Activated T-cell treated with anti-CD3 and anti-CD28 coated beads for 48 hours (primary cell): ENCODE measurements around the gene CORO7.
A peak's percentile ranks its signal among the peaks of the same experiment; 100 is the strongest.
"Not testable (repeated sequence)": the region's sequence is repeated elsewhere in the genome, so short reads cannot be mapped to it uniquely, and the experiment has no call there.

Experiments used
- DNase-seq: peaks from one replicate; pipeline ENCODE4 v3.0.0-alpha.2; 2020; ENCODE audit warnings: low read depth

Gene CORO7

GRCh38 chr16:4353675-4354074, 62.7 kb downstream of the CORO7 start:
- no peak for DNase-seq

GRCh38 chr16:4352843-4353242, 63.6 kb downstream of the CORO7 start:
- no peak for DNase-seq

DNA sequence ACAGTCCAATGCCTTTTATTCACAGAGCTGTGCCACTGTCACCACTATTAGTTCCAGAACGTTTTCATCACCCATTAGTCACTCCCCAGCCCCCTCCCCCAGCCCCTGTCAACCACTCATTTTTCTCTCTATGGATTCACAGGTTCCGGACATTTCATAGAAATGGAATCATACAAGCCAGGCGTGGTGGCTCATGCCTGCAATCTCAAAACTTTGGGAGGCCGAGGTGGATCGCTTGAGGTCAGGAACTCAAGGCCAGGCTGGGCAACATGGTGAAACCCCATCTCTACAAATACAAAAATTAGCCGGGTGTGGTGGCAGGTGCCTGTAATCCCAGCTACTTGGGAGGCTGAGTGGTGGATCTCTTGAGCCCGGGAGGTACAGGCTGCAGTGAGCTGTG, 64.5 kb downstream of the CORO7 start:
- DNase-seq = no peak

DNA sequence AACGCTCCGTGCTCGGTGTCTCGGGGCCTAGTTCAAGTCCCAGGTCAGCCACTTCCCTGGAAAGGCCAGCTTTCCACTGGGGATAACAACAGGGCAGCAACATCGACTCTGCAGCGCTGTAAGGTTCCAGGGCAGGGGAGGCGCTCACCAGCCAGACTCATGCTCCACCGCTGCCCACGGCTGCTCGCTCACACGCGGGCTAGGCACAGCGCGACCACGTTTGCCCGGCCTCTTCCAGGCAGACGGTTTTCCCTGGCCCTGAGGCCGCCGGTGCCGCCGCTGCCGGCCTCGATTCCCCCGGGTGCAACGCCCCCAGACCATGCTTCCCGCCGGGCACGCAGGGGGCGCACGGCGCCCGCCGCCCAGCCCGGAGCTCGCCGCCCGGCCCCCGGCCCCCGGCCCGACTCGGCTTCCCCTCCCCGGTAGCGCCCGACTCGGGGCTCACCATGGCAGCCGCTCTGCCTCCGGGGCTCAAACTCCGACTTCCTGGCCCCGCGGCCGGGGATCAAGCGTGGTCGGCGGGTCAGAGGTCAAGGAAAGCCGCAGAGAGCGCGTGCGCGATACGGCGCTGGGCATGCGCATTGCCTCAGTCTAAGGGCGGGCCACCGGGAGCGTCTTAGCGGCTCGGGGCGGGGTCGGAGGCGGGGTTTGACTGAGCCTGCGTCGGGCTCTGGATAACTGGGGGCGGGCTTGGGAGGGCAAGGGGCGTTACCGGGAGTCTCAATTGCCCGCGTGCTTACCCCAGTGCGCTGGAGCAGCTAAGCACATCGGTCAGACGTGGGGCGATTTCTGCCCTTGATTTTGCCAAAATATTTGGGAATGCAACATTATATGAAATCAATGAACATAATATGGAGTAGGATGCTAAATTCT, 65.4 kb downstream of the CORO7 start, which contains the start of gene PAM16:
Gene PAM16, minus strand, starts transcription at position 535 of the 873 bp plus-strand sequence. Its CDS starts 87 bp downstream, at position 448.
- DNase-seq = peak; percentile 99

DNA sequence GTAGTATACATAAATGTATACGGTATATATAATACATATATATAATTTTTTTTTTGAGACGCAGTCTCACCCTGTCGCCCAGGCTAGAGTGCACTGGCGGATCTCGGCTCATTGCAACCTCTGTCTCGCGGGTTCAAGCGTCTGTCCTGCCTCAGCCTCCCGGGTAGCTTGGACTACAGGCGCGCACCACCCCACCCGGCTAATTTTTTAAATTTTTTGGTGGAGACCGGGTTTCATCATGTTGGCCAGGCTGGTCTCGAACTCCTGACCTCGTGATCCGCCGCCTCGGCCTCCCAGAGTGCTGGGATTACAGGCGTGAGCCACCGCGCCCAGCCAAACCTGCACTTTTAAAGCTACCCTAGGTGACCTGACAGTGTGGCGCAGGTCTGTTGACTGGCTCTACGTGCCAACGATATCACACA, 66.0 kb downstream of the CORO7 start:
- no peak for DNase-seq

GRCh38 chr16:4349332-4349731, 67.1 kb downstream of the CORO7 start:
- DNase-seq = no peak

GRCh38 chr16:4347765-4348509, 68.5 kb downstream of the CORO7 start:
- DNase-seq = no peak

- no peak for DNase-seq
Observed at GRCh38 chr16:4347010-4347409, 69.4 kb downstream of the CORO7 start.

GRCh38 chr16:4345836-4346781, 70.3 kb downstream of the CORO7 start:
- DNase-seq = no peak

- no peak for DNase-seq
Observed at GRCh38 chr16:4344983-4345835, 71.2 kb downstream of the CORO7 start.

- not testable (repeated sequence) for DNase-seq
Observed at GRCh38 chr16:4344300-4344982, 72.0 kb downstream of the CORO7 start.

GRCh38 chr16:4342866-4343744, 73.3 kb downstream of the CORO7 start:
- no peak for DNase-seq

GRCh38 chr16:4341250-4341649, 75.1 kb downstream of the CORO7 start:
- no peak for DNase-seq

GRCh38 chr16:4340443-4340842, 76.0 kb downstream of the CORO7 start:
- DNase-seq = no peak

- DNase-seq = no peak
Observed at GRCh38 chr16:4339909-4340308, 76.5 kb downstream of the CORO7 start.

- no peak for DNase-seq
Observed at GRCh38 chr16:4339455-4339854, 76.9 kb downstream of the CORO7 start.

GRCh38 chr16:4338712-4339299, 77.6 kb downstream of the CORO7 start:
- no peak for DNase-seq

DNA sequence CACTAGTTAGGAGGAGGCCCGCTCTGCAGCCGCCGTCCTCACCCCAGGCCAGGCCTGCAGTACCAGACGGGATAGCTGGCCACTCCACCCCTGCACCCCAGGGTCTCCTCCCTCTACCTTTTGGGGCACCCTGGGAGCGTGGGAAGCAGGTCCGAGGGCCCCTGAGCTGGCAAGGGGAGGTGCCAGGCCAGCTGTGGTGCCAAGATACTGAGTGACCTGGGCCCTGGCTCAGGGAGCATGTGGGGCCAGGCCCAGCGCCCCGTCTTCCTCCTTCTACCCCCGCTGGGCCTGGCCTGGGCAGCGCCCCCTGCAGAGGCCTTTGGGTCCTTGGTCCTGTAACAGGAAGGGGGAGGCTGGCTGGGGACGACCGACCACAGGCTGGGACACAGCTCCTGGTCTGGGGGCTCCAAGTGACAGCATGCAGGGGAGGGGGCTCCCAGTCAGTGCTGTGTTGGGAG, 78.2 kb downstream of the CORO7 start:
- DNase-seq = no peak

- no peak for DNase-seq
Observed at GRCh38 chr16:4337540-4338088, 78.8 kb downstream of the CORO7 start.
